HCT116 (cell line): Measurements from ENCODE around the gene BCO1.

Experiments
- CEBPB ChIP-seq: IDR thresholded peaks from 2 replicates; pipeline ENCODE4 v1.6.1; 2012; ENCODE audit warnings: low read depth
- EZH2 ChIP-seq: fragments of 200-600 bp; sonication (generic); IDR thresholded peaks from 2 replicates; pipeline ENCODE4 v1.6.1; 2017; ENCODE audit warnings: antibody characterized with exemption, mixed run types
- POLR2A ChIP-seq: IDR thresholded peaks from 2 replicates; pipeline ENCODE4 v1.7.0; 2011; ENCODE audit warnings: borderline replicate concordance; ENCODE audit not compliant: insufficient read depth, insufficient read length; ENCODE audit errors: extremely low read depth
- POLR2AphosphoS5 ChIP-seq: IDR thresholded peaks from 2 replicates; pipeline ENCODE4 v1.6.1; 2011; ENCODE audit warnings: mild to moderate bottlenecking, low read depth, low read length, moderate library complexity
- SP1 ChIP-seq: IDR thresholded peaks from 2 replicates; pipeline ENCODE4 v1.6.1; 2012; ENCODE audit warnings: low read depth
- SRF ChIP-seq: IDR thresholded peaks from 2 replicates; pipeline ENCODE4 v1.6.1; 2012; ENCODE audit warnings: low read depth
- ZNF274 ChIP-seq: fragments of 200-500 bp; sonication (Bioruptor generic); IDR thresholded peaks from 2 replicates; pipeline ENCODE4 v1.6.1; 2014; ENCODE audit warnings: mild to moderate bottlenecking, low read depth, low read length, inconsistent platforms
- TF ChIP-seq, protein P1 (sequence below), 3 experiments: fragments of 200-600 bp in 1 of 3; sonication (generic) in 1 of 3; IDR thresholded peaks in 2 of 3; conservative IDR thresholded peaks in 1 of 3; 2 replicates each; pipeline ENCODE4 v1.5.1; 2012 to 2017; ENCODE audit warnings: low read depth in 2 of 3, low read length in 2 of 3, antibody characterized with exemption in 1 of 3, borderline replicate concordance in 1 of 3, control low read depth in 1 of 3, mild to moderate bottlenecking in 1 of 3, mixed read lengths in 1 of 3, mixed run types in 1 of 3, moderate library complexity in 1 of 3; ENCODE audit not compliant: insufficient read depth in 1 of 3
- TF ChIP-seq, protein P2 (sequence below): IDR thresholded peaks from 2 replicates; pipeline ENCODE4 v1.6.1; 2012; ENCODE audit warnings: low read depth
- TF ChIP-seq, protein P3 (sequence below): IDR thresholded peaks from 2 replicates; pipeline ENCODE4 v1.6.1; 2012

DNA sequence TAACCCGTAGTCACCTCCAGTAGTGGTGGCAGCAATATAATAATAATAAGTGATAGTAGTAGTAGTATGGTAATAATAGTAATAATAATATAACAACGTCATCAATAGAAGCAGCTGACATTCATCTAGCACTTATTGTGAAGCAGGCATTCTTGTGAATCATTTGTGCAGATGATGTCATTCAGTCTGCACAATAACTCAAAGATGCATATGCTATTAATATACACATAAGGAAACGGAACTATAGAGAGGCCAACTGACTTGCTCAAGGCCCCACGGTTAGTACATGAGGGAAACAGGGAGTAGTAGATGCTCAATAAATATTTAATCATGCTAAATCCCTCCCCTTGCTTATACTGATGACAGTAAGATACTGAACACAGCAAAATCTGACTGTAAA is 40.9 kb downstream of the BCO1 start:
- TF ChIP-seq EZH2 (no peak), POLR2AphosphoS5 (no peak), ZNF274 (no peak), SRF (no peak), POLR2A (no peak), CEBPB (no peak), SP1 (no peak)
- TF ChIP-seq, protein P1, sequence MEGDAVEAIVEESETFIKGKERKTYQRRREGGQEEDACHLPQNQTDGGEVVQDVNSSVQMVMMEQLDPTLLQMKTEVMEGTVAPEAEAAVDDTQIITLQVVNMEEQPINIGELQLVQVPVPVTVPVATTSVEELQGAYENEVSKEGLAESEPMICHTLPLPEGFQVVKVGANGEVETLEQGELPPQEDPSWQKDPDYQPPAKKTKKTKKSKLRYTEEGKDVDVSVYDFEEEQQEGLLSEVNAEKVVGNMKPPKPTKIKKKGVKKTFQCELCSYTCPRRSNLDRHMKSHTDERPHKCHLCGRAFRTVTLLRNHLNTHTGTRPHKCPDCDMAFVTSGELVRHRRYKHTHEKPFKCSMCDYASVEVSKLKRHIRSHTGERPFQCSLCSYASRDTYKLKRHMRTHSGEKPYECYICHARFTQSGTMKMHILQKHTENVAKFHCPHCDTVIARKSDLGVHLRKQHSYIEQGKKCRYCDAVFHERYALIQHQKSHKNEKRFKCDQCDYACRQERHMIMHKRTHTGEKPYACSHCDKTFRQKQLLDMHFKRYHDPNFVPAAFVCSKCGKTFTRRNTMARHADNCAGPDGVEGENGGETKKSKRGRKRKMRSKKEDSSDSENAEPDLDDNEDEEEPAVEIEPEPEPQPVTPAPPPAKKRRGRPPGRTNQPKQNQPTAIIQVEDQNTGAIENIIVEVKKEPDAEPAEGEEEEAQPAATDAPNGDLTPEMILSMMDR (IDR thresholded peaks at IDR 0.05 in 2 of 3, conservative IDR thresholded peaks at IDR 0.05 in 1 of 3; ENCODE audit: borderline replicate concordance in 1 of 3, insufficient read depth in 1 of 3, low read depth in 2 of 3, low read length in 2 of 3), result no peak
- TF ChIP-seq, protein P2, sequence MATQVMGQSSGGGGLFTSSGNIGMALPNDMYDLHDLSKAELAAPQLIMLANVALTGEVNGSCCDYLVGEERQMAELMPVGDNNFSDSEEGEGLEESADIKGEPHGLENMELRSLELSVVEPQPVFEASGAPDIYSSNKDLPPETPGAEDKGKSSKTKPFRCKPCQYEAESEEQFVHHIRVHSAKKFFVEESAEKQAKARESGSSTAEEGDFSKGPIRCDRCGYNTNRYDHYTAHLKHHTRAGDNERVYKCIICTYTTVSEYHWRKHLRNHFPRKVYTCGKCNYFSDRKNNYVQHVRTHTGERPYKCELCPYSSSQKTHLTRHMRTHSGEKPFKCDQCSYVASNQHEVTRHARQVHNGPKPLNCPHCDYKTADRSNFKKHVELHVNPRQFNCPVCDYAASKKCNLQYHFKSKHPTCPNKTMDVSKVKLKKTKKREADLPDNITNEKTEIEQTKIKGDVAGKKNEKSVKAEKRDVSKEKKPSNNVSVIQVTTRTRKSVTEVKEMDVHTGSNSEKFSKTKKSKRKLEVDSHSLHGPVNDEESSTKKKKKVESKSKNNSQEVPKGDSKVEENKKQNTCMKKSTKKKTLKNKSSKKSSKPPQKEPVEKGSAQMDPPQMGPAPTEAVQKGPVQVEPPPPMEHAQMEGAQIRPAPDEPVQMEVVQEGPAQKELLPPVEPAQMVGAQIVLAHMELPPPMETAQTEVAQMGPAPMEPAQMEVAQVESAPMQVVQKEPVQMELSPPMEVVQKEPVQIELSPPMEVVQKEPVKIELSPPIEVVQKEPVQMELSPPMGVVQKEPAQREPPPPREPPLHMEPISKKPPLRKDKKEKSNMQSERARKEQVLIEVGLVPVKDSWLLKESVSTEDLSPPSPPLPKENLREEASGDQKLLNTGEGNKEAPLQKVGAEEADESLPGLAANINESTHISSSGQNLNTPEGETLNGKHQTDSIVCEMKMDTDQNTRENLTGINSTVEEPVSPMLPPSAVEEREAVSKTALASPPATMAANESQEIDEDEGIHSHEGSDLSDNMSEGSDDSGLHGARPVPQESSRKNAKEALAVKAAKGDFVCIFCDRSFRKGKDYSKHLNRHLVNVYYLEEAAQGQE, result no peak
- TF ChIP-seq, protein P3, sequence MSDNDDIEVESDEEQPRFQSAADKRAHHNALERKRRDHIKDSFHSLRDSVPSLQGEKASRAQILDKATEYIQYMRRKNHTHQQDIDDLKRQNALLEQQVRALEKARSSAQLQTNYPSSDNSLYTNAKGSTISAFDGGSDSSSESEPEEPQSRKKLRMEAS, result no peak
